T47D (cell line): ENCODE data around the gene RAB35.
A peak's percentile ranks its signal among the peaks of the same experiment; 100 is the strongest.
"Not testable (repeated sequence)": the region's sequence is repeated elsewhere in the genome, so short reads cannot be mapped to it uniquely, and the experiment has no call there.

Experiments
- DNase-seq, 2 experiments: peaks; one replicate each; pipeline versions ENCODE4 v3.0.0 to v3.0.0-alpha.2; 2011 to 2012; ENCODE audit warnings: low read depth in 1 of 2, low spot score in 1 of 2
- JUND ChIP-seq: IDR thresholded peaks from 2 replicates; pipeline ENCODE4 v1.6.1; 2012; ENCODE audit warnings: low read depth
- in situ Hi-C: cut with HindIII; loops from 2 replicates; pipeline ENCODE4 v1.10.0; 2016; ENCODE audit warnings: low sequenced_read_pairs, low pct_unique_long_range_greater_than_20kb

RAB35 gene

DNA sequence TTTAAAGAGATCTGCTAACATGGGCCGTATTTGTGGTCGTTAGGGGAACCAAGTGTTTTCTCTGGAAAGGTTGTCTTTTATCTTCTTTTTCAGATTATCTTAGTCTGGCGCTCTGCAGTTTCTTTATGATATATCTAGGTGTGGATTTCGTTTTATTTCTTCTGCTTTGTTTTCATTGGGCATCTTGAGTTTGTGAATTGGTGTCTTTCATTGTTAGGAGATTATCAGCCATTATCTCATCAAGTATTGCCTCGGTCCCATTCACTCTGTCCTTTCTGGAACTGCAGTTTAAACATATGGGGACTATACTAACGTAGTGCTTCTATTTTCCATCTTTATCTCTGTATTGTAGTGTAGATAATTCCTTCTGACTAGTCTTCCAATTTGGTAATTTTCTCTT is 67.1 kb downstream of the RAB35 start:
- in situ Hi-C loops, result no loop called here
- no peak for TF ChIP-seq JUND
- DNase-seq, result no peak

GRCh38 chr12:120048263-120048662 is 68.3 kb downstream of the RAB35 start:
- TF ChIP-seq JUND, result no peak
- in situ Hi-C loops, result no loop called here
- DNase-seq, result no peak

DNA sequence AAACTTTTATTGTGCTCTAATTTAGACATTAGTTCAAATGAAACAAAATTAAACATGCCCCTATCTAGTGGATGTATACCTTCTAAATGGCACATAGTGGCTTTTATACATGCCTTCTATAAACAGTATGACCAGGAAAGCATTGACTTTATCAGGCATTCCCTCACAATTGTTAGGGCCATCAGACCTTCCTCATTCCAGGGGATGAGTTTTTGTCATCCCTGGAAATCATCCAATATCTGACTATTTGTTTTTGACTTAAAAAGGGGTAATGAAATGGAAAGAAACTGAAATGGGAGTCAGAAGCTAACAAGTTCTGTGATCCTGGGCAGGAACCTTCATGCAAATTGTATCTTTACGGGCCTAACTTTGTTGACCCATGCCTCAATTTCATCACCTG is 69.5 kb downstream of the RAB35 start:
- no peak for TF ChIP-seq JUND
- peak in 1 of 2 experiments; percentile 27 for DNase-seq
- in situ Hi-C loops, result no loop called here

DNA sequence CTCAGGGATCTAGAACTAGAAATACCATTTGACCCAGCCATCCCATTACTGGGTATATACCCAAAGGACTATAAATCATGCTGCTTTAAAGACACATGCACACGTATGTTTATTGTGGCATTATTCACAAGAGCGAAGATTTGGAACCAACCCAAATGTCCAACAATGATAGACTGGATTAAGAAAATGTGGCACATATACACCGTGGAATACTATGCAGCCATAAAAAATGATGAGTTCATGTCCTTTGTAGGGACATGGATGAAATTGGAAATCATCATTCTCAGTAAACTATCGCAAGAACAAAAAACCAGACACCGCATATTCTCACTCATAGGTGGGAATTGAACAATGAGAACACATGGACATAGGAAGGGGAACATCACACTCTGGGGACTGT is 71.2 kb downstream of the RAB35 start:
- in situ Hi-C loops, DNase-seq: not testable (repeated sequence)
